ENCODE measurements around the gene TMC1.

Gene TMC1

GRCh38 chr9:72597601-72598000, 76.2 kb downstream of the TMC1 start:
- TF ChIP-seq, protein P1, sequence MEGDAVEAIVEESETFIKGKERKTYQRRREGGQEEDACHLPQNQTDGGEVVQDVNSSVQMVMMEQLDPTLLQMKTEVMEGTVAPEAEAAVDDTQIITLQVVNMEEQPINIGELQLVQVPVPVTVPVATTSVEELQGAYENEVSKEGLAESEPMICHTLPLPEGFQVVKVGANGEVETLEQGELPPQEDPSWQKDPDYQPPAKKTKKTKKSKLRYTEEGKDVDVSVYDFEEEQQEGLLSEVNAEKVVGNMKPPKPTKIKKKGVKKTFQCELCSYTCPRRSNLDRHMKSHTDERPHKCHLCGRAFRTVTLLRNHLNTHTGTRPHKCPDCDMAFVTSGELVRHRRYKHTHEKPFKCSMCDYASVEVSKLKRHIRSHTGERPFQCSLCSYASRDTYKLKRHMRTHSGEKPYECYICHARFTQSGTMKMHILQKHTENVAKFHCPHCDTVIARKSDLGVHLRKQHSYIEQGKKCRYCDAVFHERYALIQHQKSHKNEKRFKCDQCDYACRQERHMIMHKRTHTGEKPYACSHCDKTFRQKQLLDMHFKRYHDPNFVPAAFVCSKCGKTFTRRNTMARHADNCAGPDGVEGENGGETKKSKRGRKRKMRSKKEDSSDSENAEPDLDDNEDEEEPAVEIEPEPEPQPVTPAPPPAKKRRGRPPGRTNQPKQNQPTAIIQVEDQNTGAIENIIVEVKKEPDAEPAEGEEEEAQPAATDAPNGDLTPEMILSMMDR (conservative IDR thresholded peaks at IDR 0.05; ENCODE audit: low read length): no peak
- no peak overlapping the region for H3K4me3 ChIP-seq (ENCODE audit: low read length)
- no peak for DNase-seq (ENCODE audit: low read depth)

- H3K4me3 ChIP-seq (ENCODE audit: low read length): no peak overlapping the region
- TF ChIP-seq, protein P1 (conservative IDR thresholded peaks at IDR 0.05; ENCODE audit: low read length): no peak
- no peak for DNase-seq (ENCODE audit: low read depth)
These were observed 77.2 kb downstream of the TMC1 start for GRCh38 chr9:72598639-72599038.

- H3K4me3 ChIP-seq (ENCODE audit: low read length): no peak overlapping the region
- TF ChIP-seq, protein P1 (conservative IDR thresholded peaks at IDR 0.05; ENCODE audit: low read length): no peak
- DNase-seq (ENCODE audit: low read depth): no peak
These were observed 78.6 kb downstream of the TMC1 start for GRCh38 chr9:72599874-72600534.

- TF ChIP-seq, protein P1 (conservative IDR thresholded peaks at IDR 0.05; ENCODE audit: low read length): no peak
- H3K4me3 ChIP-seq (ENCODE audit: low read length): no peak overlapping the region
- peak; percentile 29 for DNase-seq (ENCODE audit: low read depth)
These were observed 79.3 kb downstream of the TMC1 start for GRCh38 chr9:72600671-72601070.

DNA sequence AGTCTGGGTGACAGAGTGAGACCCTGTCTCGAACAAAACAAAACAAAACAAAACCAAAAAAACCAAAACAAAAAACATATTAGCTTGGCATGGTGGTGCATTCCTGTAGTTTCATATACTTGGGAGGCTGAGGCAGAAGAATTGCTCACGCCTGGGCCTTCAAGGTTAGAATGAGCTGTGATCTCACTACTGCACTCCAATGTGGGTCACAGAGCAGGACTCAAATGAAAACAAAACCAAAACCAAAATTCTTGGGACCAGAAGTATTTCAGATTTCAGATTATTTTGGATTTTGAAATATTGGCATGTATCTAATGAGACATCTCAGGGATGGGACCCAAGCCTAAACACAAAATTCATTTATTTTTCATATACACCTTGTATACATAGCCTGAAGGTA, 80.2 kb downstream of the TMC1 start:
- H3K4me3 ChIP-seq (ENCODE audit: low read length): no peak overlapping the region
- DNase-seq (ENCODE audit: low read depth): no peak
- TF ChIP-seq, protein P1 (conservative IDR thresholded peaks at IDR 0.05; ENCODE audit: low read length): no peak

DNA sequence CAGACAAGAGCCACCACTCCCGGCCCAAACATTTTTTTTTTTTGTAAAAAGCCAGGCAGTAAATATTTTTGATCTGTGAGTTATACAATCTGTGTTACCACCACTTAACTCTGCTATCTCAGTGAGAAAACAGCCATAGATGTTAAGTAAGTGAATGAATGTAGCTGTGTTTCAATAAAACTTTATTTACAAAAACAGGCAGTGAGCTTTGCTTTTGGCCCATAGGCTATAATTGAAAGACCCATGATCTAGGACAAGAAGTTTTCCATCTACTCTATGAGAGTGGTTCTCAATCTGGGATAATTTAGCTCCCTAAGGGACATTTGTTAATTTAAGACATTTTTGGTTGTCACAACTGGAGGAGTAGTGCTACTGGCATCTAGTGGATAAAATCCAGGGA, 91.0 kb downstream of the TMC1 start:
- no peak overlapping the region for H3K4me3 ChIP-seq (ENCODE audit: low read length)
- no peak for DNase-seq (ENCODE audit: low read depth)
- TF ChIP-seq, protein P1 (conservative IDR thresholded peaks at IDR 0.05; ENCODE audit: low read length): 0 out of 2 replicates have a peak, but pooled peaks have one; percentile 19

DNA sequence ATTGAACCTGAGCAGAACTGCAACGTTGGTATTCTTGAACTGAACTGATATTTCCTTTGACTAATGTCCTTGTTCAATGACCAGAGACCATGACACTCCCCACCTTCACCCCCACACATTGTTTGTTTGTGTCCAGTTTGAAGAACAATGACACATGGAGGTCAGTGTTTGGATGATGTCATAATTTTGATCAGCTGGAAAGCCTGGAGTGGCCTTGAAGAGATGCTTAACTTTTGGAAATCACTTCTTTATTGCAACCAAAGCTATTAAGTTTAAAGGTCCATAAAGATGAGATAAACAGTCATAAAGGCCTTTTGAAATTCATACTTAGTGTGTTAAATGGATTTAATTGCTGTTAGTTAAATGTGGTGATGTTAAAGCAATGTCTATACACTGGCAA, 92.7 kb downstream of the TMC1 start:
- TF ChIP-seq, protein P1 (conservative IDR thresholded peaks at IDR 0.05; ENCODE audit: low read length): no peak
- DNase-seq (ENCODE audit: low read depth): no peak
- no peak overlapping the region for H3K4me3 ChIP-seq (ENCODE audit: low read length)
